Tibial nerve (tissue), 4 donors: ENCODE results near the gene GNAL.

Experiments
- CTCF ChIP-seq, 5 experiments: fragments of 200-600 bp in 3 of 5; fragments of 450-650 bp in 2 of 5; sonication (generic) in 3 of 5; IDR thresholded peaks; one replicate each; pipeline ENCODE4 v1.5.1; 2016 to 2019; ENCODE audit warnings: antibody characterized with exemption in 5 of 5, mild to moderate bottlenecking in 3 of 5, moderate library complexity in 2 of 5
- EP300 ChIP-seq, 2 donors: sonication (generic); formaldehyde crosslinking; IDR thresholded peaks; one replicate each; pipeline ENCODE4 v1.6.1; 2017; ENCODE audit warnings: antibody characterized with exemption in 2 of 2, mild to moderate bottlenecking in 1 of 2
- POLR2A ChIP-seq, 2 donors: fragments of 450-650 bp; IDR thresholded peaks; one replicate each; pipeline ENCODE4 v1.6.1; 2017; ENCODE audit warnings: antibody characterized with exemption in 2 of 2, mild to moderate bottlenecking in 2 of 2, moderate library complexity in 2 of 2

DNA sequence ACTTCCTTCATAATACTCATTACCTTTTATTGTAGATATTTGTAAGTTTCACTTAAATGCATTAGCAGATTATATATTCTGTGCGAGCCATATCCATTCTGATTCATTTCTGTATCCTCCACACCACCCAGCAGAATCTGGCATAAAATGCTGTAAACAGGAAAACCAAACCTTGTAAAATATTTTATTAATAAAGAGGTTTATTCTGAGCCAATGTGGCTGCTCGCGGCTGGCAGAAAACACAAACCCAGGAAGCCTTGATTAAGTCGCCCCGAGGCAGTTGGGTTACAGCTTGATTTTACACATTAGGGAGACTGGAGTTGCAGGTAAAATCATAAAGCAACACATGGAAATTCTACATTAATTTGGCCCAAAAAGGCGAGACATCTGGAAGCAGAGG is 40.5 kb downstream of the GNAL start:
- TF ChIP-seq CTCF (IDR thresholded peaks at IDR 0.05) (no peak), POLR2A (IDR thresholded peaks at IDR 0.05) (no peak), EP300 (IDR thresholded peaks at IDR 0.05) (no peak)
